ENCODE measurements around the gene AQP5.

The AQP5 gene

DNA sequence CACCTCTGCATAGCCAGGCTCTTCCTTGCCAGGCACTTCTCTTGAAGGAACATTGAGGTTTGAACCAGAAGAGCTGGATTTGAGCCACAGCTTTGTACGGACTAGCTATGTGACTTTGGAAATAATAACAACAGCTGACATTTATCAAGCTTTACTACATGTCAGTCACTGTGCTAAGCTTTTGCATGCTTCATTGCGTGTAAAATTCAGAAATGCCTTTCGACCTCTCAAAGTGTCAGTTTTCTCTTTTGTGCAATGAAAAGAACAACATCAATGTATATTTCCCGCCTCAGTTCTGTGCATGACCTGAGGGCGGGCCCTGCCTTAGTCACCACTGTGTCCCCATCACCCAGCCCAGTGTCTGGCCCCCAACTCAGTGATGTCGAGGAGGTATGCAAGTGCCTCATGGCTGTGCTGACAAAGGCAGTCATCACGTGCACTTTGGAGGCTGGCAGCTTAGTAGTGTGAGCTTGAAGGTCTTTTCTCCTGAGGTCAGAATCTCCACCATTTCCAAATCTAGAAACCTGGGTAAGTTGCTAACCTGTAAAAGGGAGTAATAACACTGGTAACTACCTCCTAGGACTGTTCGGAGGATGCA, 29.0 kb upstream of the AQP5 start:
- DNase-seq (ENCODE audit: low read depth), result no peak

DNA sequence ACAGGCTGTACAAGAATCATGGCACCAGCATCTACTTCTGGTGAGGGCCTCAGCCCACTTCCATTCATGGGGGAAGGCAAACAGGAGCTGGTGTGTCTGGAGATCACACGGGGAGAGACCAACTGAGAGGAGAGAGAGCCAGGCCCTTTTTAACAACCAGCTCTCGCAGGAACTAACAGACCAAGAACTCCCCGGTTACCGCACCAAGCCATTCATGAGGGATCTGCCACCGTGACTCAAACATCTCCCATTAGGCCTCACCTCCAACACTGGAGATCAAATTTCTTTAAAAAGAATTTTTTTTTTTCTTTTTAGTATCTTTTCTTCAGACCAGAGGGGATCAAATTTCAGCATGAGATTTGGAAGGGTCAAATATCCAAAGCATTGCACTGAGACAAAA, 27.9 kb upstream of the AQP5 start:
- DNase-seq (ENCODE audit: low read depth), result peak; percentile 31

DNA sequence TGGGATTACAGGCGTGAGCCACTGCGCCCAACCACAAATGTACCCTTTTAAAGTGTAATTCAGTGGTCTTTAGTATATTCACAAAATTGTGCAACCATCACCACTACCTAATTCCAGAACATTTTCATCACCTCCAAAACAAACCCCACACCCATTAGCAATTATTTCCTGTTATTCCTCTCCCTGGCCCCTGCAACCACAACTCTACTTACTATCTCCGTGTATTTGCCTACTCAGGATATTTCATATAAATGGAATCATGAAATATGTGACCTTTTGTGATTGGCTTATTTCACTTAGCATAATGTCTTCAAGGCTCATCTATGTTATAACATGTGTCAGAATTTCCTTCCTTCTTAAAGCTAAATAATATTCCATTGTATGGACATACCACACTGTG, 27.2 kb upstream of the AQP5 start:
- no peak for DNase-seq (ENCODE audit: low read depth)

DNA sequence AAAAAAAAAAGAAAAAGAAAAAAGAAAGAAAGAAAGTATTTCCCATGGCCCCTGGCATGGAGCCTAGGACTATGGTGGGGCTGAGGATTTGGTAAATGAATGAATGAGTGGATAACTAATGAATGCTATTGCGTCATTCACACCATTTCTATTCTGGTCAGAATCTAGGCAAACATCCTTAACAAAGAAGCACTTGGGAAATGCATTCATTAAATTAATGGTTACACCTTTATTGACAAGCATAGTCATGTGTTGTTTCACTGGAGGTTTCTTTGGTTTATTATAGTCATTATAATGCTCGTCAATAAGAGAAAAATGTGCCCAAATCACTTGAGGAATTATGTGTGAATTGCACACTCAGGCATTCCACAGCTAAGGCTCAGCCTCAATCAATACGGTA, 24.7 kb upstream of the AQP5 start:
- DNase-seq (ENCODE audit: low read depth), result no peak

DNA sequence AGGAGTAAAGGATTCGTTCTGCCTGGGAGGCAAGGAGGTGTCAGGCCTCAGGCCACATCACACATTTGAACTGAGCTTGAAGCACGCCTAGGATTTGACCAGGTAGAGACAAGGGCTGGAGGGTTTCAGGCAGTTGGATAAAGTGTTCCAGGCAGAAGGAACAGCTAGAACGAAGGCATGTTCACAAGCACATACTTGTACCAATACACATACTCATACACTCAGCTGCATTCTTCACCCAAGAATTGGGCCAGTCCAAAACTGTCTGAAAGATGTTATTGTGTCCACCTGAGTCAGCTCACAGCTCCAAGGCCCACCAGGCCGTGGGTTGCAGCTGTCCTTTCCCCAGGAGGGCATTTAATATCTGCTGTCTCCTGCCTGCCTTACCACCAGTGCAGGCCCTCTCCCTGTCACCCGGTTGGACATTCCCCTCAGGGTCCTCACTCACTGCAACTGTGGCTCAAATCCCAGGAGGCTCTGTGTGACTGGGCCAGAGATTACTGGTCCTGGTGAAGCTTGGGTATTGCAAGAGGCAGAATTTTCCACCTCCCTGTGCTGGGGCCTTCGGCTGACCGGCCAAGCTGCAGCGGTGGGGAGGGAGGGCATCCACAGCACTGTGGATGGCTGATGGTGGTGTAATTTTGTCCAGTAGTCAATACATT, 23.9 kb upstream of the AQP5 start:
- no peak for DNase-seq (ENCODE audit: low read depth)

DNA sequence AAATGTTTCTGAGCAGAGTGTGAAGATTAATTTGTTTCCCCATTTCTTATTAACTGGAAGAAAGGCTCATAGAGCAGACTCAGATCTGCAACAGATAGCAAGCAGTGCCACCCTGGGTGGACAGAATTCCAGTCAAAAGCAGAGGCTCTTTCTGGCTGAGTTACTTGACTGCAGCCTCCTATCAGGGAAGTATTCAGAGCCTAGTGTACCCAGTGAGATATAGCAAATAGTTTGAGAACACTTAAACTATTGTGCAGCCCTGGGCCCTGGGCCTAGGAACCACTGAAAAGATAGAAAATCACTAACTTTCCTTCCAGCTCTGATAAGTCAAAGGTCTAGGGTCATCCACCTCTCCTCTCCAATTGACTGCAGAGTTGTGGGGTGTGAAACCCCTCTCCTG, 22.4 kb upstream of the AQP5 start:
- DNase-seq (ENCODE audit: low read depth), result no peak

DNA sequence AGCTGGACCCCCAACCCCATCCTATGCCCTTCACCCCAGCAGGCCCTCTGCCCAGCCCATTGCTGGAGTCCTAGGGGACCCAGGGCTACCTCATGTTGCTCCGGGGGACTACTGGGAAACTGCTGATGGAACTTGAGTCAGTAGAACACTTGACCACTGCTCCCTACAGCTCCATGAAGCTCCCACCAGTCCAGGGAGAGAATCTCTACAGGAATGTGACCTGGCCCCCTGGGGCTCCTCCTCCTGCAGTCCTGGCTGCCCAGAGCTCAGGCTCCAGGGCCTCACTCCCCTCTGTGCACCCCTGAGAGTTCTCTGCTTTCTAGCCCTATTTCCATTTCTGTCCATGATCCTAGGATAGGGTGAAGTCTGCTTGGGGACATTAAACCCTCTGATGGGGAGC, 22.0 kb upstream of the AQP5 start:
- no peak for DNase-seq (ENCODE audit: low read depth)

DNA sequence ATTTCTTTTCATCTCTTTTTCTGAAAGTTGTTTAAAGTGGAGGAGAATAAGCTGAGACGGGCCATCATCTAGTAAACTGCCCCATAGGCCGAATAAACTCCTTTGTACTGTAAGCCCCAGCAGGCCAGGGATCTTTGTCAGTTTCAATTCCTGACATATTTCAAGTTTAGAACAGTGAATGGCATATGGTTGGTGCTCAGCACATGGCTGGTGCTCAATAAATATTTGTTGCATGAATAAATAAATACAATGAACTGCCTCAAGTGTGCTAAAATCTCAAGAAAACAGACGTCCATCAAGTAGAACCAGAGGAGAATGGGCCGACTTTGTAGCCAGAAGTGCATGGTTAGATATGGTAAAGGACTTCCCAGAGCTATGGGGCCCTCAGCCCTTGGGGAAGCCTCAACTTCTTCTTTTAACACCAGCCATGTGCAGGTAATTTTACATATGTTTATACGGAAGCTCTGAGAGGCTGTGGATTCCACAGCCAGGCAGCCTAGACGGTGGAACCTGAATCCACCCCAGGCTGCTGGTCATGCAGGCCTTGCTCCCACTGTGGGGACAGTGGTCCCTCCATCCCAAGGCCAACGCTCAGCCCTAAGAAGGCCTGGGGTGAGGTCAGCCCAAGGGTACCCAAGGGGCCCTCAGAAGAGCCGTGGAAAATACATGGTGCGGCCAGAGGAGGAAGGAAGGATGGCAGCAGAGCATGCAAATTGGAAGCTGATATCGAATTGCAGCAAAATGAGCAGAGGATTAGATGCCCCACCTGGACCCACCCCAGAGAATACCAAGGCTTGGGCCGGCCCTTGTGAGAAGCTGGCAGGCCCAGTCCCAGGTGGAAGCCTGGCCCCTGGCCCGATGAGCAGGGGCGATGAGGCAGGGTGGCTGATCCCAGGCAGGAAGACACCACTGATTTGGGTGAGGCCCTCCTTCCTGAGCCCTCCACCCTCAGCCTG, 19.8 kb upstream of the AQP5 start:
- no peak for DNase-seq (ENCODE audit: low read depth)

DNA sequence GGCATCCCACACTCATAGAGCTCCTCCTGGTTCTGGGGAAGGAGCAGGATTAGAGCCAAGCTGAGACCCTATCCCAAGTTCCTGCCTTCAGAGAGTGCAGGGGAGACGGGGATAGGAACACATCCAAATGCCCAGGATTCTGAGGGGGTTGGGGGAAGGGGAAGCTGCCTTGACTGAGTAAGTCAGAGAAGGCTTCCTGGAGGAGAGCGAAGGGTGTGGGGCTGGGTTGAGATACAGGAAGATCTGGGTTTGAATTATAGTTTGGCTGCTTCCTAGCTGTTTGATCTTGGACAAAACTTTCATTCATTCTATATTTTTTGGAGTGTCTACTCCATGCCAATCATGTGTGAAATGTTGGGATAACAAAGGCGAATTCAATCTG, 19.2 kb upstream of the AQP5 start:
- no peak for DNase-seq (ENCODE audit: low read depth)

DNA sequence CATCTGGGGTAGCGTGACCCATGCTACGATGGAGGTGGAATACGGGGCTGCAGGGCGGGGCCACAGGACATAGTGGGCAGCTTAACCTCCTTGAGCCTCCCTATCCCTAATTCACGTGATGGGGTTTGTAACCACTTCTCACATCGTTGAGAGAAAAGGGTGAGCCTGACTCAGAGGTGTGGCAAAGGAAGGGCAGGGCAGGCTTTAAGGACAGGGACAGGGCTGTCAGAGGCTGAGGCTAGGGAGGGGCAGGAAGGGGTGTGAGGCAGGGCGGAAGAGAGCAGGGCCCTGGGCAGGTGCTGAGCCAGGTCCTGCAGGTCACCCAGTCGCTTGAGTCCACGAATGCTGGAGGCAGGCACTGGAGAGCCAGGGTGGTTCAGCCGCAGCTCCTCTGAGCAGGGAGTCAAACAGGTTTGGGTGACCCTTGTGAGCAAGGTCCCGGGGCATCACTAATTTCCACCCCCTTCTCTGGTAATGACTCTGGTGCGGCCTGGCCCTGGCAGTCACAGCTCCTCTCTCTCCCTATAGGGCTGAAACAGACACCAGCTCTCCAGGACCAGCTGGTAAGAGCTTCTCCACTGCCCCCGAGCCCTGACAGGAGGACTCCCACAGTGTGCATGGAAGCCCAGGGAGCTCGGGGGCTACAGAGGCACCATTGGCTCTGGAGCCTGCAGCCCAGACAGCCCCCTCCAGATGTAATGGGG, 18.6 kb upstream of the AQP5 start:
- no peak for DNase-seq (ENCODE audit: low read depth)

DNA sequence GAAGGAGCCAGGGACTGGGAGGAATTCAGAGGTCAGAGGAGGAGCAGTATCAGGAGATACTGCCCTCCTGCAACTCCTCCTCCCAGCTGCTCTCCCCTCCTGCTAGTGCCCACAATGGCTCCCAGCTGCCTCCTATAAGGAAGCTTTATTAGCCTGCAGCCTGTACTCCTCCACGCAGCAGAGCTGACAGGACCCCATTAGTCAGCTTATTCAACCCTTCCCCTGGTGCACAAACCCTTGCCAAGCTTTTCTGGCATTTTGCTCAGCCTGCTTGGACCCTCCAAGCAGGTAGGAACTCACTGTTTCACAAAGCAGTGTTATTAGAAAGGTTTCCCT, 18.1 kb upstream of the AQP5 start:
- DNase-seq (ENCODE audit: low read depth), result no peak

DNA sequence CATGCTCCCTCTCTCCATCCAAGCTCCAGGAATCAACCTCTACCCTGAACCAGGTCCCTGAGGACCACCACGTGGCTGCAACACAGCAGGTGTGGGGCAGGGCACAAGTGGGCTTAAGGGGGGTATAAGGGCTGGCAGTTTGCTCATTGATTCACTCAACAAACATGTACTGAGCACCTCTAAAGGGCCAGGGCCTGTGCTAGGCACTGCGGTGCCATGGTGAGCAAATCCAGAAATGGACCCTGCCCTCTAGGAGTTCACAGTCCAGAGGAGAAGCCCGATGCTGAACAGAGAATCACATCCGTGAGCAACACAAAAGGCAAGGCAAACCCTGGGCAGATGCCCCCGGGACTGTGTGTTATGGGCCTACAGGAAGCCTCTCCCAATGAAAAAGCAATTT, 17.6 kb upstream of the AQP5 start:
- no peak for DNase-seq (ENCODE audit: low read depth)

DNA sequence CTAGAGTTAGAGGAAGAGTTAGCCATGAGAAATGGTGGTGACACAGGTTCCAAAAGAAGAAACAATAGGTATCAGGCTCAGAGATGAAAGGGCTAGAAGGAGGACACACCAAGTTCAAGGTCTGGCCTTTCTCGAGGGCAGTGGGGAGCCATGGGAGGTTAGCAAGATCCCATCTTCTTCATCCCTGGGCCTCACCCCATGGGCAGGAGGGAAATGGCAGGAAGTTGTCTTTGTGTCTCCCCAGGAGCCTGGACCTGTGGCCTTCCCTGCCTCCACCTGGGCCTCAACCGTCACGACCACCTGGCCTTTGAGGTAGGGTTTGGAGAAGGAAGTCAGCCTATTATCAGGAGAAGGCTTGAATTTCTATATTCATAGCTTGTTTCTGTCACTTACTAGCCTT, 17.0 kb upstream of the AQP5 start:
- DNase-seq (ENCODE audit: low read depth), result no peak

DNA sequence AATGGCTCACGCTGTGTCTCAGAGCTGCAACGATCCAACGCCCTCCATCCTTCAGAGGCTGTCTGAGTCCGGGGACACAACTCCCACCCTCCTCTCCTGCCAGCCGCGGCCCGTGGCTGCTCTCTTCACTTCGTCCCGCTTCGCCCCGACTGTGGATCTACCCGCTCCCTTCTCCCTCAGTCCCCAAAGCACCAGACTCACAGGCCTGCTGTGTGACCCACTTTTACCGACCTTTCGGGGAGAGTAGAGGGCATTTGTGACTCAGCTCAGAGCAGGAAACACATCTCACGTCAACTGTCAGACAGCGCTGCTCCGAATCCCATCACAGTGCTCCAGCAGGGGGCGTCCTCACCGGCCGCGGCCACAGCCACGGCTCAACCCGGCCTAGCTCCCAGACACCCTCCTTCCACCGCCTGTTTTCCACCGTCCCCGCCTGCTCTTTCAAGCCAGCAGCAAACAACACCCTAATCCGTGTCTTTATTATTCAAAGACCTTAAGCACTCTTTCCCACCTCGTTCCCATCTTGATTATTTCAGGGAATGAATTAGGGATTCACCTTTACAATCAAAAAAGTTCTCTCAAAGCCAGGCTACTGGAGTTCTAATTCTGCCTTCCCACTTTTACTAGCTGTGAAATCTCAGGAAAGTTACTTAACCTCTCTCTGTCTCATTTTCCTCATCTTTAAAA, 16.1 kb upstream of the AQP5 start:
- DNase-seq (ENCODE audit: low read depth), result peak; percentile 20

DNA sequence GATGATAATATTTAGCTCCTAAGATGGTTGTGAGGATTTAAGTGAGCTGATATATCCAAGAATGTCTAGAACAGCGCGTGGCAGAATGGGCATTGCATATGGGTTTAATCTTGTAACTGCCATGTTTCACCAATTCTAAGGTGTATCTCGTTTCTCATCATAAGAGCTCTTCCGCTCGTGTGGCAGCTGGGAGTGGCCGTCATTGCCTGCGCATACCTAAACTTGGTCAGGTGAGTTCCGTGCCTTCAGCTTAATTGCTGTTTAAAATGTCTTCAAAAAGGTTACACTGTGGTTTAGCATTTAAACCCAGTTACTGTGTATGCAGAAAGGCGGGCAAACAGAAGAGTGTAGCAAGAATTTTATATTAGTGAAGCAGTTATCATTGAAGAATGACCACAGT, 15.6 kb upstream of the AQP5 start:
- DNase-seq (ENCODE audit: low read depth), result no peak

DNA sequence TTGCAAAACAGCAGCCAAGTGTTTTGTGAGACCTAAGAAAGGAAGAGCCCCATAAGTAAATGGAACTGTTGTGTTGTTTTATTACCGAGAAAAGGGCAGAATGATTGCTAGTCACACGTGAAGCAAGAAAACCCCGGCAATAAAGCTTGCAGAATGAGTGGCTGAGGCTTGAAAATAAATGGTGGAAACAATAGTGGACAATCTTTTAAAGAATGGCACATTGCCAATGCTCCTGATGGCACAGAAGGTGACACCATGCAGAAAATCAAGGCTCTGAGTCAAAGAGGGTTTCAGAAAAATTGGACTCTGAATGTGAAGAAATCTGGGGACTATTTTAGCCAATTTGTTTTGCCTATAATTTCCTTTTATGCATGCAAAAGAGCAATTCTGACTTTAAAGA, 15.2 kb upstream of the AQP5 start:
- no peak for DNase-seq (ENCODE audit: low read depth)

DNA sequence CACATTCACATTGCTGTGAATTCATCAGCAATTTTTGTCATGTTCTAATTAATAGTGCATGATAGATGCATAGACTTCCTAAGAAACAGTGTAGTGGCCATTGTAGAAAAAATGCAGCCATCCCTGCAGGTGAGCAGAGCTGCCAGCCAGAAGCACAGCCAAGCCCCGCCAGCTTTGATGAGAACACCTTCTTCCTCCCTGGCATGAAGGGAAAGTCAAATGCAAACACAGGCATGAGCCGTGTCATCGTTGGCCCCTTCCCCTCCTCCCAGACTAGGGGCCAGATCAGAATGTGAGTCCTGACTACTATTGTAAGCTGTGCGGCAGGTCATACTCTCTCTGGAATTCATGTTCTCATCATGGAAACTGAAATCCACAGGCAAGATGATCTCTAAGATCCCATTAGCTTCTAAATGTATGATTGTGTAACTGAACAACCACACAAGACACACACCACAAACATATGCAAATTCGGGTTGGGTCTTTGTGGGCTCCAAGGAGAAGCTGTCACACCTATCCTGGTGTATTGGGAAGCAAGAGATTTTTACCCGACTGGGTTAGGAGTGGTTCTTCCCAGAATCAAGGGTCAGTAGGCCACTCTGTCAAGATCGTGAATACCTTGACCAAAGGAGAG, 14.0 kb upstream of the AQP5 start:
- DNase-seq (ENCODE audit: low read depth), result no peak

DNA sequence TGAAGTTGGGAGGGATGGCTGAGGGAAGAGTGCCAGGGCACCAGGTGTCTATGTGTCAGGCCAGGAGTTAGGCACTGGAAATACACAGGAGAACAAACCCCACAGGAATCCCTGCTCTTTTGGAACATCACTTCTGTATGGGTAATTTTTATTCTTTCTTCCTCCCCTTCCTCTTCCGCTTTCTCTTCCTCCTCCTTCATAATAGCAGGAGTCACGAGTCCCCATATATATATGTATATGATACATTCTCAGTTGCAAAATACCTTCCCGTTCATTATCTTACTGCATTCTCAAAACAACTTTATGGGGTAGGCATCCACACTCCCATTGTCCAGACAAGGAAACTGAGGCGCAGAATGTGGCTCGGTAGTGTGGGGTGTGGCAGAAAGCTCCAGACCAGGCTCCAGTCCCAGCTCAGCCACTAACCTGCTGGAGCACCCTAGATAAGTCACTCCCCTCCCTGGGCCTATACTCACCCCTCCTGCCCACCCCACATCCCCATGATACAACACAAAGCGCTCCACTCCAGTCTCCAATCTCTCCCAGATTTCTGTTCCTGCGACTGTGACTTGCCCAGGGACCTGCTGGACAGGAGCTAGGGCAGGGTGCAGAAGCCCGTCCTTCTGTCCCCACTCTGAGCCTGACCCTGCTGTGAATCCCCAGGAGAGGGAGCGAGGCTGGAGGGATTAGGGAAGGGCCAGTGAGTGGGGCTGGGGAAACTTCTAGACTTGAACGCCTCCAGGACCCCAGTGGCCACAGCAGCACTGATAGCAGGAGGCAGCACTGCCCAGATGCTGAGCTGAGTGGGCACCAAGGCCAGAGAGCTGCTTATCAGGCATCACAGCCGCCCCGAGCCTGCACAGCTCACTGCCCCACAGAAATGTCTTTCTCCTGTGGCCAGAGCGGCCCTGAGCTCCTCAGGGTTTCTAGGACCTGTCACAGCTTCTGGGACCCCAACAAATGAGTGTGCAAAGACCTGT, 12.5 kb upstream of the AQP5 start:
- DNase-seq (ENCODE audit: low read depth), result no peak

DNA sequence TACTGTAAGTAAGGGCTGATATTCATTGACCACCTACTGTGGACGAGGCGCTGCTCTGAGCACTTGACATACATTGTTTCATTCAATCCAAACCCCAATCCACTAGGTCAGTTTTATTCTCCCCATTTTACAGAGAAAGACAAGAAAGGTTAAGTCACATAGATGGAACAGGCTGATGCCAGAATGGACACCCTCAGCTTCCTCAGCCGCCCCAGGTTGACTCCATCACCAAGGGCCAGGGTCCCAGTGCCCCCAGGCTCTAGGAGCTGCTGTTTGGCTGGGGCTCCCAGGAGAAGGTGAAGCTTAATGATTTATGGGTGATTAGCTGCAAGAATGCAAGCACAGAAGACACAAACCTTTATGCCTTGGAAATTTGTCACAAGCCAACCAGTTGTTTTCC, 11.8 kb upstream of the AQP5 start:
- no peak for DNase-seq (ENCODE audit: low read depth)
